Frontal cortex (tissue), 4 donors: ENCODE data around the gene TRIP6. TPM values are rescaled to one million over a fixed set of nuclear protein-coding genes. Genes with fewer than 3 reads are reported as not detected.

ENCODE experiments used
- DNase-seq, 2 donors: peaks; one replicate each; pipeline ENCODE4 v3.0.0; 2012; ENCODE audit warnings: low spot score in 2 of 2
- FAIRE-seq: peaks from 2 replicates; lab custom pipeline; 2012; peaks lifted over from hg19 to GRCh38; lab: Jason Lieb, UNC
- total RNA-seq: library from RNA; depleted of rRNA; stranded (reverse); fragments of >200 nt; gene quantifications from one replicate; pipeline ENCODE4 v1.2.3, GENCODE V29; 2014
- donor health status: control.
- donor health status: control.
- donor health status: control.

TRIP6 gene
- total RNA-seq, 1 donor from 2014 or later = 4.1 TPM

- no peak for FAIRE-seq
Observed at GRCh38 chr7:100887516-100888290, 20.5 kb downstream of the TRIP6 start.

GRCh38 chr7:100888291-100888987 lies 21.3 kb downstream of the TRIP6 start:
- FAIRE-seq (no peak), DNase-seq (peak in 1 of 2 donors; percentile 35)

More at GRCh38 chr7:100887516-100888290, 20.5 kb downstream of the TRIP6 start:
- DNase-seq = peak in 1 of 2 donors; percentile 48

- FAIRE-seq (no peak), DNase-seq (no peak)
Observed at GRCh38 chr7:100888988-100889750, 22.0 kb downstream of the TRIP6 start, which contains the start of gene UFSP1. Gene UFSP1, minus strand, starts transcription at chr7:100889715. Its CDS starts 444 bp downstream, at chr7:100889271.

- peak in 1 of 2 donors; percentile 40 for DNase-seq
Observed at GRCh38 chr7:100890653-100891567, 23.7 kb downstream of the TRIP6 start.

GRCh38 chr7:100891568-100892247 lies 24.5 kb downstream of the TRIP6 start:
- no peak for FAIRE-seq
- no peak for DNase-seq

More at GRCh38 chr7:100890653-100891567, 23.7 kb downstream of the TRIP6 start:
- no peak for FAIRE-seq

- DNase-seq (no peak), FAIRE-seq (no peak)
Observed at GRCh38 chr7:100892364-100893317, 25.5 kb downstream of the TRIP6 start.

- no peak for DNase-seq
- FAIRE-seq = no peak
Observed at GRCh38 chr7:100893318-100893895, 26.2 kb downstream of the TRIP6 start.

GRCh38 chr7:100893910-100894721 lies 26.9 kb downstream of the TRIP6 start:
- FAIRE-seq = no peak

GRCh38 chr7:100894860-100895700 lies 27.9 kb downstream of the TRIP6 start:
- peak; percentile 66 to 68 for DNase-seq
- no peak for FAIRE-seq

More at GRCh38 chr7:100893910-100894721, 26.9 kb downstream of the TRIP6 start:
- no peak for DNase-seq

- FAIRE-seq (no peak), DNase-seq (no peak)
Observed at GRCh38 chr7:100895701-100895955, 28.4 kb downstream of the TRIP6 start, which contains the start of gene ACHE. Gene ACHE, minus strand, starts transcription at chr7:100895888. Its CDS starts 1,656 bp downstream, at chr7:100894232.

- DNase-seq = peak; percentile 54 to 68
- FAIRE-seq = no peak
Observed at GRCh38 chr7:100895956-100896731, 29.0 kb downstream of the TRIP6 start.

GRCh38 chr7:100896732-100897608 lies 29.8 kb downstream of the TRIP6 start:
- FAIRE-seq (no peak), DNase-seq (peak; percentile 58 to 69)

- no peak for FAIRE-seq
Observed at GRCh38 chr7:100897772-100898454, 30.7 kb downstream of the TRIP6 start.

More at GRCh38 chr7:100897772-100898454, 30.7 kb downstream of the TRIP6 start:
- peak in 1 of 2 donors; percentile 19 for DNase-seq
